ENCODE results near the gene DTX4. TPM values are rescaled to one million over a fixed set of nuclear protein-coding genes. Genes with fewer than 3 reads are reported as not detected.

DTX4 gene
- polyA plus RNA-seq, 3 donors, result 43.0 to 47.5 (median 43.4) TPM

Other genes starting within 250 kb of the DTX4 start
- gene GLYATL1, start 232.6 kb upstream of the DTX4 start, polyA plus RNA-seq (ENCODE audit: insufficient read length in 3 of 3), result 100 to 1,000 TPM; 137 to 259 (median 213) TPM
- not detected for gene GLYATL1B, start 85.8 kb upstream of the DTX4 start, polyA plus RNA-seq (ENCODE audit: insufficient read length in 3 of 3)
- gene FAM111B, start 64.9 kb upstream of the DTX4 start, polyA plus RNA-seq (ENCODE audit: insufficient read length in 3 of 3), result 10 to 100 TPM; 13.2 to 16.8 (median 15.4) TPM
- 10 to 100 TPM; 47.8 to 57.2 (median 54.6) TPM for gene FAM111A, start 29.3 kb upstream of the DTX4 start, polyA plus RNA-seq (ENCODE audit: insufficient read length in 3 of 3)
- gene MPEG1, start 40.8 kb downstream of the DTX4 start, polyA plus RNA-seq (ENCODE audit: insufficient read length in 3 of 3), result 10 to 100 TPM in 1 of 3 donors, 1 to 10 TPM in 2; 9.3 to 11.1 (median 9.4) TPM
- not detected for gene OR5AN1, start 186.8 kb downstream of the DTX4 start, polyA plus RNA-seq (ENCODE audit: insufficient read length in 3 of 3)

Data from right renal cortex interstitium (tissue), 3 donors.